Skeletal muscle satellite cell (primary cell): ENCODE results near the gene CDC42SE2.

Source experiments
- H3K27me3 ChIP-seq: 2 replicates; pipeline ENCODE4 v1.7.0; 2013; ENCODE audit warnings: low read length; ENCODE audit not compliant: control insufficient read depth, insufficient read depth
- H3K36me3 ChIP-seq: 2 replicates; pipeline ENCODE4 v1.7.0; 2013; ENCODE audit warnings: mild to moderate bottlenecking, control low read depth, low read length; ENCODE audit not compliant: insufficient read depth
- H3K4me1 ChIP-seq: 2 replicates; pipeline ENCODE4 v1.7.0; 2013; ENCODE audit warnings: low read length; ENCODE audit not compliant: control insufficient read depth, insufficient read depth
- H3K4me2 ChIP-seq: 2 replicates; pipeline ENCODE4 v1.7.0; 2013; ENCODE audit warnings: mild to moderate bottlenecking, low read length
- H3K4me3 ChIP-seq: 2 replicates; pipeline ENCODE4 v1.7.0; 2013; ENCODE audit warnings: low read length
- H3K9ac ChIP-seq: 2 replicates; pipeline ENCODE4 v1.7.0; 2013; ENCODE audit warnings: mild to moderate bottlenecking, low read depth, low read length, moderate library complexity
- H3K9me3 ChIP-seq: replicated peaks from 2 replicates; pipeline ENCODE4 v1.7.0; 2013; ENCODE audit warnings: mild to moderate bottlenecking, control low read depth, low read length

CDC42SE2 gene

DNA sequence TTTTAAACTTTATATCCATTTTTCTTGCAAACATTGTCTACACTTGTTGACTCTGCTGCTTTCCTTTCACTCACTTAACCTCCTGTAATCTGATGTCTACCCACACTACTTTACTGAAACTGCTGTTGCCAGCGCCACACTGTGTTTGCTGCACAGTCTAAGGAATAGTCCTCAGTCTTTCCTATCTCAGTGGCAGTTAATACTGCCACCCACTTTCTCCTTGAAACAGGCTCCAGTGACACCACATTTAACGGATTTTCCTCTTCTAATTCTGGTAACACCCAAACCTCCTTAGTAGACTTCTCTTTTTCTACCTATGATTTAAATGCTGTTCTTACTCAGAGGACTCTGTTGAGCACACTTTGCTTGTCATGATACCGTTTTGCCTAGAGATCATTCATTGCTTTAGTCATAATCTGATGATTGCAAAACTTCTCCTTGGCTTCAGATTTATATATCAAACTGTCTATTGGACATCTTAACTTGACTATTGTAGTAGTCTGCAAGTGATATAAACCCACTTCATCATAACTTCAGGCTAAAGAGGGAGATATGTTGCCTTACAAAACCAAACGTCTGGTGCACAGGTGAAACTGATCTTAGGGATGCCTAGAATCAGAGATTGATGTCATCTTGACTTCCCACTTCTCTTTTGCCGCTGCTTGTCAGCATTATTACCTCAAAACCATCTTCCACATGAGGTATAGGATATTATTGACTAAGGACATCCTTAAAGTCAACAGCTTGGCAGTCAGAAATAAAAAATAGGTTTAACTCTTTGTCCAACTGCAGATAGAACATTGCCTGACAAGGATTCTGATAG is 94.1 kb downstream of the CDC42SE2 start:
- H3K4me1 ChIP-seq: peaks cover 7% of the 10 kb centered on the region
- H3K27me3 ChIP-seq: no peaks in the 10 kb centered on the region
- no peak overlapping the region for H3K9ac ChIP-seq
- H3K9me3 ChIP-seq: no peaks in the 10 kb centered on the region
- no peak overlapping the region for H3K4me2 ChIP-seq
- peaks cover 5% of the 10 kb centered on the region for H3K36me3 ChIP-seq
- no peak overlapping the region for H3K4me3 ChIP-seq

DNA sequence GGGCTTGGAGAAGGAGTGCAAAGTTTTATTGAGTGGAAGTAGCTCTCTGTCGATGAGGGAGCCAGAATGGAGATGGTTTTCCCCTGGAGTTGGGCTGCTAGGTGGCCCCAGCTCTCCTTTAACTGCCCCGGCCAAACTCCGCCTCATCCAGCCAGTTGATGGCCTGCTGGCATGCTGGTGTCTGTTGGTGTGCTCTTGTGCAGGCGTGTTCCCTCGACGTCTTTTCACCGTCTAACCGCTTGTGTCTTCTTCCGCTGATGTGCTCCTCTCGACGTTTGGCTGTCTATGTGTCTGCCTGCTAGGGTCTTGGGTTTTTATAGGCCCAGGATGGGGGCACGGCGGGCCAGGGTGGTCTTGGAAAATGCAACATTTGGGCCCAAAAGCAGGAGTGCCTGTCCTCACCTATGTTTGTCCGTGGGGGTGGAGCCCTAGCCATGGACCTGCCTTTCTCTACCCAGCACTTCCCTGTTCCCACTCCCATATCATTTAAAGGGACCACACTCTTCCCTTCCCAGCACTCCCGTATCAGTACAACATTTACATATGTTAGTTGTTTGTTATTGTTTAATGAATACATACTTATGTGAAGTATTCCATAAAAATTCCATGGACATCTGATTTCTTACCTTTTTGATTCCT is 97.9 kb downstream of the CDC42SE2 start:
- no peaks in the 10 kb centered on the region for H3K27me3 ChIP-seq
- H3K4me1 ChIP-seq: no peaks in the 10 kb centered on the region

DNA sequence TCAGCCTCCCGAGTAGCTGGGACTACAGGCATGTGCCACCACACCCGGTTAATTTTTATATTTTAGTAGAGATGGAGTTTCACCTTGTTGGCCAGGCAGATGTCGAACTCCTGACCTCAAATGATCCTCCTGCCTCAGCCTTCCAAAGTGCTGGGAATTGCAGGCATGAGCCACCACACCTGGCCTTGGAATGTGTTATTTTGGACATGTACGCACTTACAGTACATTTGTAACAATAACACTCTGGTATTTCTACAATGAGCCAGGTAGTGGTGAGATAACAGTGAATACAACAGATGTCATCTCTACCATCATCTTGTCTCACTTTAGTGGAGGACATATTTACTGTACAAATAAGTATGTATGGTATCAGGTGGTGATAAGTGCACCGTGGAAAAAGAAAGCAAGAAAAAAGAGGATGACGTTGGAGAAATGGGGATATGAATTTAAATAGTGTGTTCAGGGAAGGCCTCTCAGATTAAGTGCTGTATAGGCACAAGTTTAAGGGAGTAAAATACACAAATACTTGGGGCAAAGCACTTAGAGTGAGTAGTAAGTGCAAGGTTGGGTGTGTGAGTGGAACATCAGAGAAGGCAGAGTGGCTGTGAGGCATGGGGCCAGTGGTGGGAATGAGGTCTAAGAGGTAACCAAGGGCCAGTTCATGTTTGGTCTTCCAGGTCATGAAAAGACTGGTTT is 100.1 kb downstream of the CDC42SE2 start:
- H3K4me1 ChIP-seq: no peaks in the 10 kb centered on the region
- no peaks in the 10 kb centered on the region for H3K9me3 ChIP-seq
- no peaks in the 10 kb centered on the region for H3K27me3 ChIP-seq
- no peak overlapping the region for H3K4me3 ChIP-seq
- no peak overlapping the region for H3K9ac ChIP-seq
- H3K4me2 ChIP-seq: no peak overlapping the region
- H3K36me3 ChIP-seq: peaks cover 5% of the 10 kb centered on the region

More for the DNA sequence above, 97.9 kb downstream of the CDC42SE2 start:
- peaks cover 5% of the 10 kb centered on the region for H3K36me3 ChIP-seq
- no peak overlapping the region for H3K4me3 ChIP-seq
- H3K9ac ChIP-seq: no peak overlapping the region
- H3K9me3 ChIP-seq: no peaks in the 10 kb centered on the region
- no peak overlapping the region for H3K4me2 ChIP-seq

DNA sequence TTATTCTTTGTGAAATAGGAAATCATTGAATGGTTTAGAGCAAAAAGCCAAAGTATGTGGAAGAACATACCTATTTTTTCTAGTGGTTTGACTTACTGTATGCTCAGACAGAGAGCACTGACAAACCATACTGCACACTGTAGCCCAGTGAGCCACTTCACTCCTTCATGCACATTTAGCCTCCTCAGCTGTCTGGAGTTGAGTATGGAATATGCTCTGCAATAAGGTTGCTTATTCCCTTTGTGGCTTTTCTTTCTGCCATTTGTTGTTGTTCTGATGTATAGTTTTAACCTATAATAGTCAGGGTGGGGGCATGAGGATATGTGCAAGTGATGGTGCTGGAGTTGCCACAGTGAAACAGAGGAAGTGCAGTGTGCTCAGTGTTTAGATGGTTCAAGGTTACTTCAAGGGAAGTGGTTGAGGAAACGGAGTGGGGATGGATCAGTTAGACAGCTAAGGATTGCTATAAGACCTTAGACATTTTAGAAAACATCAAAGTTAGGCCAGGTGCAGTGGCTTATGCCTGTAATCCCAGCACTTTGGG is 100.7 kb downstream of the CDC42SE2 start:
- Histone ChIP-seq H3K36me3 (peaks cover 5% of the 10 kb centered on the region), H3K9me3 (no peaks in the 10 kb centered on the region), H3K4me2 (no peak overlapping the region), H3K4me3 (no peak overlapping the region), H3K4me1 (no peaks in the 10 kb centered on the region), H3K27me3 (no peaks in the 10 kb centered on the region), H3K9ac (no peak overlapping the region)

DNA sequence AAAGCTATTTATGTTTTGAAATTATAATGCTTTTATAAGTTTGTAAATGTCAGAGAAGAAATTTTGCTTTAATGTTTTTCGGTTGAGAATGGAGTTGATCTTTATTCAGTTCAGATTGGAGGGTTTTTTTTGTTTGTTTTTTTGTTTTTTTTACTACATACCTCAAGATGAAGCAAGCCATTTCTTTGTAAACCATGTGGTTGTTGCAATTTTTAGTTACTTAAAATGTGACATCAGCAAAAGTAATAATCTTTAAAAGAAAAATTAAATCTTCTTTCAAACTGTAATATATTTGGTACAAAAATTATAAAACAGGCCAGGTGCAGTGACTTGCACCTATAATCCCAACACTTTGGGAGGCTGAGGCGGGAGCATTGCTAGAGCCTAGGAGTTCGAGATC is 102.6 kb downstream of the CDC42SE2 start:
- Histone ChIP-seq H3K9ac (no peak overlapping the region), H3K36me3 (peaks cover 1% of the 10 kb centered on the region), H3K27me3 (no peaks in the 10 kb centered on the region), H3K9me3 (no peaks in the 10 kb centered on the region), H3K4me2 (no peak overlapping the region), H3K4me1 (no peaks in the 10 kb centered on the region), H3K4me3 (no peak overlapping the region)

DNA sequence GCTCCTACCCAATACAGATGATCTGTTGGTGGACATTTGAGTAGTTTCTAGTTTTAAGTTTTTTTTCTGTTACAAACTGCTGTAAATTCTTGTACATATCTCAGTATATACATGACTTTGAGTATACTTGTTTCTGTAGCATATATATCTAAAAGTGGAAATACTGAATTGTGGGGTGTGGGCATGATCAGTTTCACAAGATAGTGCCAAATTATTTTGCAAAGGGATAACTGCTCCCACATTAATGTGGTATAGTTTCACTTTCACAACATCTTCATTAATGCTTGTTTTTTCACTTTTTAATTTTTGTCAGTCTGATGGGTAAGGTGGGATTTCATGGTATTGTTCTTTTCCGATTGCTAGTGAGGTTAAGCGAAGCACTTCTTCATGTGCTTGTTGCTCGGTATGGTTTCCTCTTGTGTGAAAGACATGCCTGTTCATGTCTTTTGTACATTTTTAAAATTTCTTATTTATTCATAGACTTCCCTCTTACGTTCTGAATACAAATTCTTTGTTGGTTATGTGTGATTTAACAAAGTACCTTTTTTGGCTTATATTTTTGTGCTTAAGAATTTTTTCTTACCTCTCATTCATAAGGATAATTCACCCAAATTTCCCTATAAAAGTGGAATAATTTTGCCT is 103.5 kb downstream of the CDC42SE2 start:
- Histone ChIP-seq H3K9ac (no peak overlapping the region), H3K36me3 (no peaks in the 10 kb centered on the region), H3K4me3 (no peak overlapping the region), H3K4me2 (no peak overlapping the region), H3K9me3 (no peaks in the 10 kb centered on the region), H3K4me1 (no peaks in the 10 kb centered on the region), H3K27me3 (no peaks in the 10 kb centered on the region)

DNA sequence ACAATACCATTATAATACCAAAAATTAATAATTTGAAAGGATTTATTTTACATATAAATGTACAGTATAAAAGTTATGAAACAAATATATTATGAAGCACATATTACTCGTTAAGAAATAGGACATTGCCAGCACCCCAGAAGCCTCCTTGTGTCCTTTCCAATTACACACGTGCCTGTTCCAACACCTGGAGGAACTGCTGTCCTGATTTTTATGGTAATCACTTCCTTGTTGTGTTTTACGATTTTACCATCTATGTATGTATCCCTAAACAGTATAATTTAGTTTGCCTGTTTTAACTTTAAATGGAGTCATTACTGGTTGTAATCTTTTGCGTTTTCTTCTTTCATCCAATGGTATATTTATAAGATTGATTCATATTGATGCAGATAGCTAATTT is 105.0 kb downstream of the CDC42SE2 start:
- no peaks in the 10 kb centered on the region for H3K9me3 ChIP-seq
- no peaks in the 10 kb centered on the region for H3K36me3 ChIP-seq
- no peak overlapping the region for H3K4me3 ChIP-seq
- H3K4me1 ChIP-seq: no peaks in the 10 kb centered on the region
- no peak overlapping the region for H3K4me2 ChIP-seq
- no peak overlapping the region for H3K9ac ChIP-seq
- H3K27me3 ChIP-seq: no peaks in the 10 kb centered on the region

DNA sequence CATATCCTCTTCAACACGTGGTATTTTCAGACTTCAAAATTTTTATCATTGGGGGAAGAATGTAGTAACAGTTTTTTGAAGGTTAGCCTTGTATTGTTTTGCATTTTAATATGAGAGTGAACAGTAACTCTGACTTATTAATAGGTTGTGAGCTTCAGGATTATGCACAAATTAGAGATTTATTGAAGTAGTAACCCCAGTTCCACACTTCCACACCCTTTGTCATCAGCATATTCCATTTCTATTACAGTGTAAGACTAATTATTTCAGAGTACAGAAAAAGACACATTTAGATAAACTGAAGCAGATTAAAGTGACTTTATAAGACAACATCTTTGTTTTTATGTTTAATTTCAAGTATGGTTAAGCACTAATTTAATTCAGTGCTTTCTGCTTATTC is 105.7 kb downstream of the CDC42SE2 start:
- no peaks in the 10 kb centered on the region for H3K9me3 ChIP-seq
- no peaks in the 10 kb centered on the region for H3K36me3 ChIP-seq
- no peaks in the 10 kb centered on the region for H3K27me3 ChIP-seq
- H3K4me3 ChIP-seq: no peak overlapping the region
- H3K4me1 ChIP-seq: no peaks in the 10 kb centered on the region
- no peak overlapping the region for H3K9ac ChIP-seq
- no peak overlapping the region for H3K4me2 ChIP-seq

DNA sequence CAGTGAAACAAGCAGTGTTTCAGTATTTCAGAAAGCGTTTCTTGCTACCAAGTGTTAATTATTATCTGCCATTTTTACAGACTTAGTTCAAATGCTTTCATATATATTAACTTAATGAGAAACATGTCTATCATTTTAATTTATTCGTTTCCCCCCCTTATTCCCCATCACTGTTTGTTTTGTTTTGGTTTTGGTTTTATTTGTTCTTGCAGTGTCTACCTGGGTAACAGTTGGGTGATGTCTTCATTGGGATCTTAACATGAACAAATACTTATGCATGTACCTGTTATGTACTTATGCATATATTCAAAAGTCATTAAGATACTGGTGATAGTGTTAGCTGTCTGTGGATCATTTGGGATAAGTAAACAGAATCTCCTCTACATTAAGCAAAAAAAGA is 108.0 kb downstream of the CDC42SE2 start:
- Histone ChIP-seq H3K27me3 (no peaks in the 10 kb centered on the region), H3K4me2 (no peak overlapping the region), H3K36me3 (no peaks in the 10 kb centered on the region), H3K9ac (no peak overlapping the region), H3K9me3 (no peaks in the 10 kb centered on the region), H3K4me3 (no peak overlapping the region), H3K4me1 (no peaks in the 10 kb centered on the region)

DNA sequence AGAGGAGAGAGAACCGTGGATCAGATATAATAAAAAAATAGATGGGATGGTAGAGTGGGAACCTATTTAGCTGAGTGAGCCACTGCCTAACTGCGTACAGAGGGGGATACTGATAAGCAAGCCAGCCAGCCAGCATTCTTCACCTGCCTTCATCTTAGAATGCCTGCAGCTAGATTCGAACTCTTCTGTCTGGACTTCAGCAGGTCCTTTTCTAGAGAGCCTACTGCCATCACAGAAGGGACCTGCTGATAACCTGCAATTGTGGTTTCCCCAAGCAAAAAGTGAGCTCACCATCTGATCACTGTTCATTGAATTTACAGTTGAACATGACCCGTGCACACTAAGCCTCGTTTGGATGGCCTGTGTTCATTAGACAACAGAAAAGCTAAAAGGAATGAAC is 109.4 kb downstream of the CDC42SE2 start:
- H3K4me1 ChIP-seq: peaks cover 11% of the 10 kb centered on the region
- H3K9ac ChIP-seq: no peak overlapping the region
- H3K36me3 ChIP-seq: no peaks in the 10 kb centered on the region
- no peaks in the 10 kb centered on the region for H3K9me3 ChIP-seq
- no peak overlapping the region for H3K4me2 ChIP-seq
- H3K27me3 ChIP-seq: no peaks in the 10 kb centered on the region
- no peak overlapping the region for H3K4me3 ChIP-seq

DNA sequence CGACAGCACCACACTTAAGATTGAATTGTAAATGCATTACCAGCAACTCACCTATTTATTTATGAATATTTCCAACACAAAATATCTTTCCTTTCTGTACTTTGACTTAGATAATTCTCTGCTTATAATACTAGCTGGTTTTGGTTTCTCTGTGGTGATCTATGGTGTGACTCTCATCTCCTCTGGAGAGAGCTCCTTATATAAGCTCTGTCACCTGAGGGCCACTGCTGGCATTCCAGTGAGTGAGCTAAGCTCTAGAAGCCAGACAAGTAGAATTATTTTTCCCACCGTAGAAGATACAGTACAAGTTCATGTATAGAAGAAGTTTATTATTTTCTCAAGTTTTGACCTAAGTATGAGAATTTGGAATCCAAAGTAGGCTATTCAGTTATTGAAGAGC is 111.5 kb downstream of the CDC42SE2 start:
- H3K4me1 ChIP-seq: peaks cover 26% of the 10 kb centered on the region
- no peaks in the 10 kb centered on the region for H3K9me3 ChIP-seq
- H3K4me2 ChIP-seq: no peak overlapping the region
- no peaks in the 10 kb centered on the region for H3K27me3 ChIP-seq
- no peak overlapping the region for H3K4me3 ChIP-seq
- no peak overlapping the region for H3K9ac ChIP-seq
- H3K36me3 ChIP-seq: no peaks in the 10 kb centered on the region
